K562 (cell line): Measurements from ENCODE around the gene BFSP2. TPM values are rescaled to one million over a fixed set of nuclear protein-coding genes. Genes with fewer than 3 reads are reported as not detected.

Experiments
- ATAC-seq: fragments of 200-7000 bp; cut with Tn5 transposase; 3 replicates; pipeline ENCODE4 v1.9.1; 2020; ENCODE audit warnings: moderate library complexity
- BruUV-seq: library from RNA; stranded (reverse); fragments of 400-500 nt; replicated peaks from 2 replicates; lab custom pipeline; 2021; lab: Mats Ljungman, UMichigan
- CTCF ChIA-PET: fragments of 300-600 bp; formaldehyde crosslinking; extraction: SDS; loops from one replicate; lab custom pipeline; 2021; ENCODE audit warnings: low intra/inter-chr PET ratio; lab: Yijun Ruan, JAX
- POLR2A ChIA-PET: fragments of 300-600, 350-650 bp; sonication (Branson Sonifier 250); formaldehyde crosslinking; extraction: SDS; loops from one replicate; lab custom pipeline; 2021; ENCODE audit warnings: antibody characterized with exemption, inconsistent platforms; lab: Yijun Ruan, JAX
- DNase-seq, 4 experiments: peaks; one replicate each; pipeline versions ENCODE4 v3.0.0 to v3.0.0-alpha.2; 2011 to 2018; ENCODE audit warnings: low spot score in 3 of 4, mixed read lengths in 3 of 4; ENCODE audit errors: extremely low read depth in 1 of 4
- FAIRE-seq: peaks from 2 replicates; lab custom pipeline; 2011; peaks lifted over from hg19 to GRCh38; lab: Jason Lieb, UNC
- H2AFZ ChIP-seq: 2 replicates; pipeline ENCODE4 v1.6.0; 2011; ENCODE audit warnings: low read depth, low read length, control low read depth, inconsistent platforms
- H3K27ac ChIP-seq: fragments of 200-600 bp; 3 replicates; pipeline ENCODE4 v1.8.0; 2011; ENCODE audit warnings: low read depth, mild to moderate bottlenecking, control low read depth, inconsistent platforms, low read length, moderate library complexity, mixed read lengths; ENCODE audit errors: extremely low read depth
- H3K27me3 ChIP-seq, 2 experiments: fragments of 300-600 bp in 1 of 2; 2 replicates in 1 of 2; 3 replicates in 1 of 2; pipeline versions ENCODE4 v1.6.0 to v1.8.0; 2011; ENCODE audit warnings: inconsistent platforms in 2 of 2, low read length in 2 of 2, mild to moderate bottlenecking in 1 of 2, mixed read lengths in 1 of 2, moderate library complexity in 1 of 2; ENCODE audit not compliant: control insufficient read depth in 2 of 2, insufficient read depth in 2 of 2
- H3K36me3 ChIP-seq: fragments of 300-600 bp; 3 replicates; pipeline ENCODE4 v1.8.0; 2011; ENCODE audit warnings: mild to moderate bottlenecking, low read length, inconsistent platforms; ENCODE audit not compliant: control insufficient read depth, insufficient read depth
- H3K4me1 ChIP-seq, 2 experiments: fragments of 200-600 bp in 1 of 2; replicated peaks in 1 of 2; 2 replicates in 1 of 2; 3 replicates in 1 of 2; pipeline versions ENCODE4 v1.5.1 to v1.8.0; 2011; ENCODE audit warnings: inconsistent platforms in 2 of 2, low read length in 2 of 2, mild to moderate bottlenecking in 1 of 2, mixed read lengths in 1 of 2, moderate library complexity in 1 of 2; ENCODE audit not compliant: control insufficient read depth in 2 of 2, insufficient read depth in 2 of 2
- H3K4me2 ChIP-seq: 2 replicates; pipeline ENCODE4 v1.6.1; 2011; ENCODE audit warnings: low read length, control low read depth, inconsistent platforms, mixed read lengths; ENCODE audit not compliant: insufficient read depth
- H3K4me3 ChIP-seq: fragments of 200-600 bp; sonication (generic), shearing (Covaris generic); 2 replicates; pipeline ENCODE4 v1.5.1; 2016; ENCODE audit warnings: control low read depth, inconsistent platforms
- H3K79me2 ChIP-seq: fragments of 200-600 bp; 3 replicates; pipeline ENCODE4 v1.8.0; 2011; ENCODE audit warnings: low read length, inconsistent platforms; ENCODE audit not compliant: control insufficient read depth, insufficient read depth
- H3K9ac ChIP-seq, 2 experiments: 2 replicates each; pipeline versions ENCODE4 v1.6.0 to v1.6.1; 2011; ENCODE audit warnings: low read depth in 2 of 2, low read length in 2 of 2, control low read depth in 1 of 2, inconsistent platforms in 1 of 2, mild to moderate bottlenecking in 1 of 2, mixed read lengths in 1 of 2; ENCODE audit not compliant: insufficient read depth in 1 of 2
- H3K9me1 ChIP-seq: one replicate; pipeline ENCODE4 v1.6.0; 2011; ENCODE audit warnings: inconsistent platforms, mild to moderate bottlenecking, low read length, moderate library complexity; ENCODE audit not compliant: control insufficient read depth, insufficient read depth
- H3K9me3 ChIP-seq: replicated peaks from 2 replicates; pipeline ENCODE4 v1.5.1; 2011; ENCODE audit warnings: low read depth, low read length, inconsistent platforms; ENCODE audit not compliant: control insufficient read depth, insufficient read depth
- H4K20me1 ChIP-seq: replicated peaks from 2 replicates; pipeline ENCODE4 v1.6.1; 2011; ENCODE audit warnings: low read length, inconsistent platforms, mixed read lengths; ENCODE audit not compliant: control insufficient read depth, insufficient read depth
- CLOCK ChIP-seq: fragments of 250-450 bp; sonication (Bioruptor Pico); IDR thresholded peaks from 2 replicates; pipeline ENCODE4 v1.4.0; 2020; ENCODE audit warnings: mild to moderate bottlenecking, moderate library complexity, borderline replicate concordance
- GTF2A2 ChIP-seq: IDR thresholded peaks from 2 replicates; pipeline ENCODE4 v1.6.1; 2016; ENCODE audit warnings: mild to moderate bottlenecking, missing genetic modification characterization, missing compliant biosample characterization
- HNRNPLL ChIP-seq: fragments of 200-400 bp; formaldehyde crosslinking; IDR thresholded peaks from 2 replicates; pipeline ENCODE4 v1.6.1; 2017; ENCODE audit warnings: low read length, low read depth, mild to moderate bottlenecking; ENCODE audit not compliant: poor library complexity, severe bottlenecking
- MED1 ChIP-seq: sonication (generic); formaldehyde crosslinking; IDR thresholded peaks from 2 replicates; pipeline ENCODE4 v1.8.1; 2023; ENCODE audit warnings: missing genetic modification reagents, borderline replicate concordance
- NR4A1 ChIP-seq, 2 experiments: fragments of 250-450 bp in 1 of 2; fragments of 450-650 bp in 1 of 2; sonication (Bioruptor Pico) in 1 of 2; IDR thresholded peaks; 2 replicates each; pipeline versions ENCODE4 v1.4.0 to v1.6.1; 2016 to 2020; ENCODE audit warnings: mild to moderate bottlenecking in 2 of 2, missing compliant biosample characterization in 1 of 2, missing genetic modification characterization in 1 of 2, moderate library complexity in 1 of 2
- PRDM10 ChIP-seq: fragments of 450-650 bp; IDR thresholded peaks from 2 replicates; pipeline ENCODE4 v1.6.1; 2018; ENCODE audit not compliant: partially characterized antibody
- PRPF4 ChIP-seq: fragments of 200-400 bp; formaldehyde crosslinking; IDR thresholded peaks from one replicate; pipeline ENCODE4 v1.6.1; 2017; ENCODE audit warnings: low read length, low read depth, mild to moderate bottlenecking; ENCODE audit not compliant: insufficient read depth, poor library complexity, severe bottlenecking
- RBM15 ChIP-seq: fragments of 200-400 bp; formaldehyde crosslinking; IDR thresholded peaks from 2 replicates; pipeline ENCODE4 v1.6.1; 2018; ENCODE audit warnings: mild to moderate bottlenecking, low read length, moderate library complexity; ENCODE audit not compliant: insufficient read depth
- RBM17 ChIP-seq: fragments of 200-400 bp; formaldehyde crosslinking; IDR thresholded peaks from 2 replicates; pipeline ENCODE4 v1.6.1; 2017; ENCODE audit warnings: low read depth, mild to moderate bottlenecking, low read length, borderline replicate concordance
- STAT5A ChIP-seq: IDR thresholded peaks from 2 replicates; pipeline ENCODE4 v1.6.1; 2012; ENCODE audit warnings: low read length, inconsistent platforms, borderline replicate concordance
- USF2 ChIP-seq: sonication (generic); formaldehyde crosslinking; IDR thresholded peaks from 2 replicates; pipeline ENCODE4 v1.5.0; 2020; ENCODE audit warnings: missing genetic modification reagents
- ZC3H8 ChIP-seq: fragments of 450-650 bp; IDR thresholded peaks from 2 replicates; pipeline ENCODE4 v1.6.1; 2017
- ZNF311 ChIP-seq: fragments of 250-450 bp; sonication (Bioruptor Pico); IDR thresholded peaks from 2 replicates; pipeline ENCODE4 v1.4.0; 2020; ENCODE audit warnings: mild to moderate bottlenecking, moderate library complexity
- ZSCAN29 ChIP-seq: fragments of 450-650 bp; IDR thresholded peaks from 2 replicates; pipeline ENCODE4 v1.6.1; 2017
- WGBS: fragments of 100-300 bp; shearing (Covaris generic); methylation state at CpG from one replicate; pipeline ENCODE4 v1.1.6; 2016; ENCODE audit warnings: low coverage, mixed read lengths; ENCODE audit not compliant: insufficient coverage; ENCODE audit errors: missing lambda C conversion rate; 5-methylcytosine and 5-hydroxymethylcytosine counted together
- in situ Hi-C: fragments of 300-500 bp; cut with MboI; formaldehyde crosslinking; loops from 4 replicates; pipeline ENCODE4 v1.15.0; 2018; ENCODE audit warnings: inconsistent platforms, mixed read lengths
- intact Hi-C: fragments of 100-400 bp; cut with micrococcal nuclease; formaldehyde crosslinking; loops from 2 replicates; pipeline ENCODE4 v1.14.2; 2022
- polyA plus RNA-seq, 8 experiments: library from polyadenylated mRNA; depleted of rRNA in 4 of 8; stranded (reverse) in 5 of 8; unstranded in 3 of 8; fragments of >200 nt; fragmentation: Nextera tagmentation in 2 of 8; fragmentation: Illumina TruSeq in 1 of 8; extraction: Ambion mirVana in 2 of 8; extraction: Trizol in 1 of 8; gene quantifications; 2 replicates each; pipeline versions ENCODE4 v1.2.1 to v1.2.3, GENCODE V29; 2011 to 2014; ENCODE audit warnings: inconsistent platforms in 1 of 8, missing spikeins in 1 of 8
- total RNA-seq, 7 experiments: library from RNA; depleted of rRNA in 6 of 7; stranded (reverse); fragments of >200 nt in 6 of 7; fragmentation: Illumina TruSeq in 2 of 7; extraction: Trizol in 2 of 7; gene quantifications; 2 replicates each; pipeline versions ENCODE4 v1.2.1 to v1.2.3, GENCODE V29; 2011 to 2021; ENCODE audit warnings: low replicate concordance in 1 of 7

BFSP2 gene
- total and polyA plus RNA-seq, 9 of the 15 experiments (the other 6 are each of a cell fraction or from before 2014, with no cell fraction given), result not detected

GRCh38 chr3:133467780-133468179 lies 67.9 kb downstream of the BFSP2 start:
- ATAC-seq, result no peak
- Histone ChIP-seq H2AFZ (no peak overlapping the region), H3K27ac (no peak overlapping the region), H3K36me3 (no peaks in the 10 kb centered on the region), H3K4me3 (no peak overlapping the region), H3K9me3 (no peaks in the 10 kb centered on the region), H3K27me3 (peaks cover 9 to 26% of the 10 kb centered on the region in 2 experiments; a peak in 3 of 5 replicates), H4K20me1 (no peaks in the 10 kb centered on the region), H3K9me1 (no peaks in the 10 kb centered on the region), H3K9ac (no peak overlapping the region), H3K79me2 (no peaks in the 10 kb centered on the region), H3K4me2 (no peak overlapping the region), H3K4me1 (peaks cover 0 to 4% of the 10 kb centered on the region in 2 experiments; a peak in 1 of 5 replicates)
- intact Hi-C loops (no loop called here), in situ Hi-C loops (no loop called here)
- WGBS, result 0% methylated on average over 2 of the region's 2 CpGs
- FAIRE-seq, result no peak
- POLR2A ChIA-PET, result interaction anchor here (0.9 kb wide), 1 partner anchor 107 kb away, joined by 5 read pairs; no protein-coding TSS in a partner anchor
- BruUV-seq, result no TSS peak
- DNase-seq, result no peak
- CTCF ChIA-PET, result no interaction called here
- TF ChIP-seq GTF2A2 (tag), result no peak
- no peak for TF ChIP-seq STAT5A
- no peak for TF ChIP-seq HNRNPLL
- TF ChIP-seq USF2, result no peak
- TF ChIP-seq CLOCK, result no peak
- TF ChIP-seq MED1 (CRISPR knock-in tag), result no peak
- no peak for TF ChIP-seq ZNF311
- no peak for TF ChIP-seq PRPF4
- no peak for TF ChIP-seq NR4A1 (CRISPR knock-in tag; IDR thresholded peaks at IDR 0.05)
- no peak for TF ChIP-seq NR4A1 (tag; IDR thresholded peaks at IDR 0.05)
- no peak for TF ChIP-seq ZSCAN29
- no peak for TF ChIP-seq RBM15
- TF ChIP-seq PRDM10, result no peak
- TF ChIP-seq RBM17, result no peak
- TF ChIP-seq ZC3H8, result no peak
